WI38 (cell line): ENCODE measurements around the gene OGG1.

Source experiments
- H3K4me3 ChIP-seq: 2 replicates; pipeline ENCODE4 v1.5.1; 2011; ENCODE audit warnings: low read depth, mild to moderate bottlenecking, control low read depth, low read length
- TF ChIP-seq, protein P1 (sequence below): IDR thresholded peaks from 2 replicates; pipeline ENCODE4 v1.5.1; 2012; ENCODE audit warnings: low read depth, mild to moderate bottlenecking, control low read depth, low read length

Gene OGG1

DNA sequence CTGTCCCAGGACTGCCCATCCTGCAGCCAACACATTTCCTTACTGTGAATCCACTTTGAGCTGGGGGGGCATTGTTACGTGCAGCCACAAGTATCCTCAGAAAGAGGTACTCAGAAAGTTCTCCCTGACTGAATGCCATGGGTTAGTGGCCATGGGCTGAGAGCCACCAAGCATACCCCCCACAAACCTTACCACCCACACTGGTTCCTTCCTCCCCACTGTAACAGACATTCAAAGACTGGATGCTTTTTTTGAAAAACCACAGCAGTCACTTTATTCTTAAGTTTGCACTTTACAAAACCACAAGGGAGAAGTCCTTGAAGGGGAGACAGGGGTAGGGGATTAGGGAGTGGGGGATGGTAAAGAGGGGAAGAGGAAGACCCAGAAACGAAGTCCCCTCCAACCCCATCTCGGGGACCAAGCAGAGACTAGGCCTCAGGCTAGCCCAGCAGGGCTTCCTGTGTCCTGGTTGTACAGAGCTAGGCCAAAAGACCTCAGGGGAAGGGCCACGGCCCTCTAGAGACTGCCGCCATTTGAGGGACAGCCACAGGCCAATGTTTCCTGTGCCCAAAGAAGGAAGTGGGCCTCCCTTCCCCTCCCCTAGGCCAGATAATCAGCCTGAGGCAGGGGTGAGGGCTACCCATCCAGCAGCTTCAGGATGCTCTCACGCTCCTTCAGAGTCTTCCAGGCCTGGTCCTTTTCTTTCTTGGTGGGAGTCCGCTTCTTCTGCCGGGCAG, 30.1 kb downstream of the OGG1 start:
- TF ChIP-seq, protein P1, sequence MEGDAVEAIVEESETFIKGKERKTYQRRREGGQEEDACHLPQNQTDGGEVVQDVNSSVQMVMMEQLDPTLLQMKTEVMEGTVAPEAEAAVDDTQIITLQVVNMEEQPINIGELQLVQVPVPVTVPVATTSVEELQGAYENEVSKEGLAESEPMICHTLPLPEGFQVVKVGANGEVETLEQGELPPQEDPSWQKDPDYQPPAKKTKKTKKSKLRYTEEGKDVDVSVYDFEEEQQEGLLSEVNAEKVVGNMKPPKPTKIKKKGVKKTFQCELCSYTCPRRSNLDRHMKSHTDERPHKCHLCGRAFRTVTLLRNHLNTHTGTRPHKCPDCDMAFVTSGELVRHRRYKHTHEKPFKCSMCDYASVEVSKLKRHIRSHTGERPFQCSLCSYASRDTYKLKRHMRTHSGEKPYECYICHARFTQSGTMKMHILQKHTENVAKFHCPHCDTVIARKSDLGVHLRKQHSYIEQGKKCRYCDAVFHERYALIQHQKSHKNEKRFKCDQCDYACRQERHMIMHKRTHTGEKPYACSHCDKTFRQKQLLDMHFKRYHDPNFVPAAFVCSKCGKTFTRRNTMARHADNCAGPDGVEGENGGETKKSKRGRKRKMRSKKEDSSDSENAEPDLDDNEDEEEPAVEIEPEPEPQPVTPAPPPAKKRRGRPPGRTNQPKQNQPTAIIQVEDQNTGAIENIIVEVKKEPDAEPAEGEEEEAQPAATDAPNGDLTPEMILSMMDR = no peak
- no peak overlapping the region for H3K4me3 ChIP-seq

DNA sequence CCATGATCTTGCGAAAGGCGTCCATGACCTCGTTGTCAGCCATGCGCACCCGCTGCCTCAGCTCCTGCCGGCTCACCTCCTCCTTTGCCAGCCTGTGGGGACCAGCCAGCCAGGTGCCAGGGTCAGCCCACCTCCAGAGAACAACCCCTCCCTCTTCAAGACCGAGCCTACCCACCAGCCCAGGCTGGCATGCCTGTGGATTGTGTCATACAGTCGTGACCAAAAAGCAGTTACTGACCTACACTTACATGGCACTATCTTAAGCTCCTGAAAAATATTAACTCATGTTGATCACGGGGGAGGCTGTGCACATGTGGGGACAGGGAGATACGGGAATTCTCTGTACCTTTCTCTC, 30.7 kb downstream of the OGG1 start:
- no peak overlapping the region for H3K4me3 ChIP-seq
- TF ChIP-seq, protein P1 = no peak

DNA sequence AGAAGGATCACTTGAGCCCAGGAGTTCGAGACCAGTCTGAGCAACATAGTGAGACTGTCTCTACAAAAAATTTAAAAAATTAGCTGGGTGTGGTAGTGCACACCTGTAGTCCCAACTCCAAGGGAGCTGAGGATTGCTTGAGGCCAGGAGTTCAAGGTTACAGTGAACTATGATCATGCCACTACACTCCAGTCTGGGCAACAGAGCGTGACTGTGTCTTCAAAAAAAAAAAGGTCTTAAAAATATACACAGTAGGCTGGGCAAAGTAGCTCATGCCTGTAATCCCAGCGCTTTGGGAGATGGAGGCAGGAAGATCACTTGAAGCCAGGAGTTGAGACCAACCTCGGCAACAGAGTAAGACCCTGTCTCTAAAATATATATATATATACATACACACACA, 31.2 kb downstream of the OGG1 start:
- H3K4me3 ChIP-seq = no peak overlapping the region
- TF ChIP-seq, protein P1 = no peak

DNA sequence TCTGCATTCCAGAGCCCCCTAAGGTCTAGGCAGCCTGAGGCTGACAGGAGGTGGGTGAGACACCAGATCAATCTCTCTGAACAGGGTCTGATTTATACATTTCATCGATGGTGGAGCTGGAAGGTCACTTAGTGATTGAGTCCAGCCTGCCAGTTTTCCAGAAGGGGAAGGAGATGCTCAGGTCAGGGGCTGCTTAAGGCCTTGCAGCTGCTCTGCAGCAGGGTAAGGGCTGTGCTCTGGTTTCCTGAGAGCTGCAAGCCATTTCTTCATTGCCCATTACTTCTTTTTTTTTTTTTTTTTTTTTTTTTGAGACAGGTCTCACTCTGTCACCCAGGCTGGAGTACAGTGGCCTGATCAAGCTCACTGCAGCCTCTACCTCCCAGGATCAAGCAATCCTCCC, 31.8 kb downstream of the OGG1 start:
- no peak overlapping the region for H3K4me3 ChIP-seq
- TF ChIP-seq, protein P1 = no peak

DNA sequence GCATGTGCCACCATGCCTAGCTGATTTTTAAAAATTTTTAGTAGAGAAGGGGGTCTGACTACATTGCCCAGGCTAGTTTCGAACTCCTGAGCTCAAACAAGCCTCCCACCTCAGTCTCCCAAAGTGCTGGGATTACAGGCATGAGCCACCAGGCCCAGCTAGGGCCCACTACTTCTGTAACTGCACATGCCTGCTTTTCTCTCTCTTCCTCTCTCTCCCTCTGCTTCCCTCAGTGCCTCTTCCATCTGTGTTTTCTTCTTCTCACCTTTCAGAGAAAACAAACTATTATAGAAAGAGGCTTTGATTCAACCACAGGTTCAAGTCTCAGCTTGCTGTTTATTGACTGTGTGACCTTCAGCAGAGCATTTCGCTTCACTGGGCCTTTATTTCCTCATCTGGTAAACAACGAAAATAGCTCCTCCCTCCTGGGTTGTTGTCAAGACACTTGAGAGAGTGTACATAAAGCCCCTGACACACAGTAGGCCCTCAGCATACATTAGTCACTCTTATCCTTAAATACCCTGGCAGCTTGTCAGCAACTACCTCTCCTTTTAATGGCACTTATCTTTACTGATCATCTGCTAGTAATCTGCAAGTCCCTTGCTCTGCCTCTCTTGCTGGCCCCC, 32.3 kb downstream of the OGG1 start:
- TF ChIP-seq, protein P1 = no peak
- H3K4me3 ChIP-seq = no peak overlapping the region

DNA sequence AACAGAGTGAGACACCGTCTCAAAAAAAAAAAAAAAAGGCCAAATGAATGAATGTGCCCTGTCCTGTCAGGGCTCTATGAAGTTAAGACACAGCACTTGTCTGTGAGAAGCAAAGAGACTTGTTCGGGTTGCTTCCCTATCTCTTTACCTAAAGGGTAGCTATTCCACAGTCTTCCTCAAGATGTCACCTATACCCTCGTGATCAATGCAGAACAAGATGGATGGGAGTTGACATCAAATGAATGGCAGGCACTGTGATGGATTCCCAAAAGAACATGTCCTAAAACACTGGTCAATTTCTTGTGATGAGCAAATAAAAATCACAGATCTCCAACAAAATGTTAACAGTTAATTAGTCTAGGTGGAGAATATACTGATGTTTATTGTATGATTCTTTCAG, 33.0 kb downstream of the OGG1 start:
- TF ChIP-seq, protein P1 = no peak
- no peak overlapping the region for H3K4me3 ChIP-seq

DNA sequence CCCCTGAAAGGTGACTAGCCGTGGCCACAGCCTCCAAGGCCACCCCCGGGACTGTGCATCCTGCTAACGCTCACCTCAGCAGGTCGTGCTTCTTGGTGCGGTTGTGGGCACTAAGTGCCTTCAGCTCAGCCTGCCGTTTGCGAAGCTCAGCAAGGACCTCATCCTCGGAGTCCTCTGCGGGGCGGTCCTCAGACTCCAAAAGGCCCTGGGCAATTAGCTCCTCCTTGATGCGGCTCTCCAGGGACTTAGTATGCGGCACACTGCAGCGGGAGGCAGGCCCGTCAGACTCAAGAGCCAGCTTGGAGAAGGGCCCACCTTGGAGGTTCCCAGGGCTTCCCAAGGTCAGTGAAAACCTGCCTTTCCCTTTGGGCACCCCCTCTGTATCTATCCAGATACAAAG, 34.2 kb downstream of the OGG1 start:
- H3K4me3 ChIP-seq = no peak overlapping the region
- TF ChIP-seq, protein P1 = no peak
